K562 (cell line): Measurements from ENCODE around the gene SERPIND1. TPM values are rescaled to one million over a fixed set of nuclear protein-coding genes. Genes with fewer than 3 reads are reported as not detected.
A peak's percentile ranks its signal among the peaks of the same experiment; 100 is the strongest.

Experiments used
- E2F3 ChIP-seq: fragments of 250-450 bp; sonication (Bioruptor Pico); IDR thresholded peaks from 2 replicates; pipeline ENCODE4 v1.4.0; 2020; ENCODE audit warnings: mild to moderate bottlenecking
- ETV1 ChIP-seq: fragments of 450-650 bp; conservative IDR thresholded peaks from 2 replicates; pipeline ENCODE4 v1.6.1; 2016; ENCODE audit warnings: missing genetic modification characterization, control low read depth, low read depth, missing compliant biosample characterization
- HDAC2 ChIP-seq: fragments of 450-650 bp; IDR thresholded peaks from 2 replicates; pipeline ENCODE4 v1.6.1; 2016; ENCODE audit warnings: mild to moderate bottlenecking
- HDAC3 ChIP-seq: fragments of 450-650 bp; IDR thresholded peaks from 2 replicates; pipeline ENCODE4 v1.6.1; 2018; ENCODE audit warnings: borderline replicate concordance, mild to moderate bottlenecking, moderate library complexity; ENCODE audit not compliant: partially characterized antibody
- NELFE ChIP-seq: IDR thresholded peaks from 2 replicates; pipeline ENCODE4 v1.6.1; 2011; ENCODE audit warnings: mild to moderate bottlenecking; ENCODE audit not compliant: insufficient read depth, insufficient read length
- NFRKB ChIP-seq: fragments of 450-650 bp; IDR thresholded peaks from 2 replicates; pipeline ENCODE4 v1.6.1; 2016; ENCODE audit warnings: low read depth
- PML ChIP-seq: IDR thresholded peaks from 2 replicates; pipeline ENCODE4 v1.6.1; 2012; ENCODE audit warnings: low read length, inconsistent platforms
- POLR3A ChIP-seq: IDR thresholded peaks from 2 replicates; pipeline ENCODE4 v1.6.1; 2011; ENCODE audit warnings: borderline replicate concordance, mild to moderate bottlenecking, moderate library complexity; ENCODE audit not compliant: insufficient read length, insufficient read depth; ENCODE audit errors: extremely low read depth
- PYGO2 ChIP-seq: fragments of 450-650 bp; IDR thresholded peaks from 2 replicates; pipeline ENCODE4 v1.6.1; 2016; ENCODE audit warnings: mild to moderate bottlenecking, missing genetic modification characterization, moderate library complexity, missing compliant biosample characterization
- SNIP1 ChIP-seq: fragments of 450-650 bp; IDR thresholded peaks from 2 replicates; pipeline ENCODE4 v1.7.1; 2017; ENCODE audit warnings: low read depth, mild to moderate bottlenecking
- YBX1 ChIP-seq: fragments of 450-650 bp; IDR thresholded peaks from 2 replicates; pipeline ENCODE4 v1.7.1; 2016; ENCODE audit warnings: mild to moderate bottlenecking
- ZNF134 ChIP-seq: fragments of 250-450 bp; sonication (Bioruptor Pico); conservative IDR thresholded peaks from 2 replicates; pipeline ENCODE4 v1.4.0; 2020
- ZNF140 ChIP-seq: fragments of 250-450 bp; sonication (Bioruptor Pico); IDR thresholded peaks from 2 replicates; pipeline ENCODE4 v1.8.0; 2021; ENCODE audit warnings: moderate library complexity, mild to moderate bottlenecking, inconsistent platforms
- ZNF561 ChIP-seq: fragments of 450-650 bp; formaldehyde crosslinking; conservative IDR thresholded peaks from 2 replicates; pipeline ENCODE4 v1.4.0; 2020; ENCODE audit warnings: mild to moderate bottlenecking, moderate library complexity
- ZNF79 ChIP-seq: fragments of 250-450 bp; sonication (Bioruptor Pico); IDR thresholded peaks from 2 replicates; pipeline ENCODE4 v1.4.0; 2020; ENCODE audit warnings: low read depth, mild to moderate bottlenecking, moderate library complexity
- polyA plus RNA-seq, 8 experiments: library from polyadenylated mRNA; depleted of rRNA in 4 of 8; stranded (reverse) in 5 of 8; unstranded in 3 of 8; fragments of >200 nt; fragmentation: Nextera tagmentation in 2 of 8; fragmentation: Illumina TruSeq in 1 of 8; extraction: Ambion mirVana in 2 of 8; extraction: Trizol in 1 of 8; gene quantifications; 2 replicates each; pipeline versions ENCODE4 v1.2.1 to v1.2.3, GENCODE V29; 2011 to 2014; ENCODE audit warnings: inconsistent platforms in 1 of 8, missing spikeins in 1 of 8
- total RNA-seq, 7 experiments: library from RNA; depleted of rRNA in 6 of 7; stranded (reverse); fragments of >200 nt in 6 of 7; fragmentation: Illumina TruSeq in 2 of 7; extraction: Trizol in 2 of 7; gene quantifications; 2 replicates each; pipeline versions ENCODE4 v1.2.1 to v1.2.3, GENCODE V29; 2011 to 2021; ENCODE audit warnings: low replicate concordance in 1 of 7
- TF ChIP-seq, protein P1 (sequence below), 2 experiments: fragments of 450-650 bp in 1 of 2; sonication (generic) in 1 of 2; formaldehyde crosslinking; conservative IDR thresholded peaks; 2 replicates each; pipeline versions ENCODE4 v1.4.0 to v1.8.1; 2020 to 2022; ENCODE audit warnings: mild to moderate bottlenecking in 1 of 2, missing genetic modification reagents in 1 of 2
- TF ChIP-seq, protein P2 (sequence below): sonication (generic); formaldehyde crosslinking; IDR thresholded peaks from 2 replicates; pipeline ENCODE4 v1.8.1; 2023; ENCODE audit warnings: mild to moderate bottlenecking, missing genetic modification reagents
- TF ChIP-seq, protein P3 (sequence below): fragments of 250-450 bp; sonication (Bioruptor Pico); IDR thresholded peaks from 2 replicates; pipeline ENCODE4 v1.9.0; 2021; ENCODE audit warnings: mild to moderate bottlenecking
- TF ChIP-seq, protein P4 (sequence below), 3 experiments: IDR thresholded peaks in 2 of 3; conservative IDR thresholded peaks in 1 of 3; 2 replicates each; pipeline ENCODE4 v1.5.1; 2011 to 2012; ENCODE audit warnings: low read length in 3 of 3, mild to moderate bottlenecking in 3 of 3, control low read depth in 2 of 3, improper control_type of control experiment in 1 of 3, inconsistent platforms in 1 of 3, low read depth in 1 of 3, mixed read lengths in 1 of 3, moderate library complexity in 1 of 3; ENCODE audit not compliant: insufficient read depth in 2 of 3
- TF ChIP-seq, protein P5 (sequence below): fragments of 250-450 bp; sonication (Bioruptor Pico); IDR thresholded peaks from 2 replicates; pipeline ENCODE4 v1.8.0; 2022; ENCODE audit warnings: moderate library complexity, mild to moderate bottlenecking, inconsistent platforms

SERPIND1 gene
- total and polyA plus RNA-seq, 9 of the 15 experiments (the other 6 are each of a cell fraction or from before 2014, with no cell fraction given) = 0.04 to 0.11 (median 0.09) TPM; not detected in 6

DNA sequence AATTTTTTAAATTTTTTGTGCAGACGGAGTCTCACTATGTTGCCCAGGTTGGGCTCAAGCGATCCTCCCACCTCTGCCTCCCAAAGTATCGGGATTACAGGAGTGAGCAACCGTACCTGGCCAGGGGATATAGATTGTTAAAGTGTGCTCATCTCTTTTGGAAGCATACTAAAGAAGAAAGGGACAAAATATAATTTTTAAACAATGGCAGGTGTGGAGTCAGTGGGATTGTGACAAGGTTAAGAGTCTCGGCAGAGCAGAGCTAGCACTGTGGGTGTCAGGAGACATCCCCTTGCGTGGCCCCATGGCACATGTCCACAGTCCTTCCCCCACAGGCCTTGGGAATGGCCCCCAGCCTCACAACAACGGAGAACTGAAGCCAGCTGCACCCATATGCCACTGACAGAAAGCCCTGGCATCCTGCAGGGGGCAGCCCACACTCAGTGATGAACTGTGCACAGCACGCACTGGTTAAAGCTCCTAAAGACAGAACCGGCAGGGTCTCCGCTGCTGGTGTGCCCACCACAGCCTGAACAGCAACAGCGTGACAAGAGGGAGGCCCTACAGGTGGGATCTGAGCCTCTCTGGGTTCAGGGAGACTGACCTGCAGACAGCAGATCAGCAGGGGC, 29.9 kb downstream of the SERPIND1 start (continued):
- TF ChIP-seq, protein P1, sequence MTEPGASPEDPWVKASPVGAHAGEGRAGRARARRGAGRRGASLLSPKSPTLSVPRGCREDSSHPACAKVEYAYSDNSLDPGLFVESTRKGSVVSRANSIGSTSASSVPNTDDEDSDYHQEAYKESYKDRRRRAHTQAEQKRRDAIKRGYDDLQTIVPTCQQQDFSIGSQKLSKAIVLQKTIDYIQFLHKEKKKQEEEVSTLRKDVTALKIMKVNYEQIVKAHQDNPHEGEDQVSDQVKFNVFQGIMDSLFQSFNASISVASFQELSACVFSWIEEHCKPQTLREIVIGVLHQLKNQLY (CRISPR knock-in tag; conservative IDR thresholded peaks at IDR 0.05) = peak in 1 of 2 experiments; percentile 75; a peak in 1 of 4 replicates
- TF ChIP-seq ZNF134 (CRISPR knock-in tag) (no peak), NFRKB (no peak), E2F3 (CRISPR knock-in tag) (no peak), SNIP1 (no peak), YBX1 (no peak), ETV1 (tag) (no peak), ZNF140 (CRISPR knock-in tag) (no peak), POLR3A (no peak), ZNF79 (no peak), NELFE (no peak), PYGO2 (no peak), PML (0 out of 2 replicates have a peak, but pooled peaks have one; percentile 28), HDAC2 (no peak), ZNF561 (CRISPR knock-in tag) (no peak), HDAC3 (no peak)
- TF ChIP-seq, protein P2, sequence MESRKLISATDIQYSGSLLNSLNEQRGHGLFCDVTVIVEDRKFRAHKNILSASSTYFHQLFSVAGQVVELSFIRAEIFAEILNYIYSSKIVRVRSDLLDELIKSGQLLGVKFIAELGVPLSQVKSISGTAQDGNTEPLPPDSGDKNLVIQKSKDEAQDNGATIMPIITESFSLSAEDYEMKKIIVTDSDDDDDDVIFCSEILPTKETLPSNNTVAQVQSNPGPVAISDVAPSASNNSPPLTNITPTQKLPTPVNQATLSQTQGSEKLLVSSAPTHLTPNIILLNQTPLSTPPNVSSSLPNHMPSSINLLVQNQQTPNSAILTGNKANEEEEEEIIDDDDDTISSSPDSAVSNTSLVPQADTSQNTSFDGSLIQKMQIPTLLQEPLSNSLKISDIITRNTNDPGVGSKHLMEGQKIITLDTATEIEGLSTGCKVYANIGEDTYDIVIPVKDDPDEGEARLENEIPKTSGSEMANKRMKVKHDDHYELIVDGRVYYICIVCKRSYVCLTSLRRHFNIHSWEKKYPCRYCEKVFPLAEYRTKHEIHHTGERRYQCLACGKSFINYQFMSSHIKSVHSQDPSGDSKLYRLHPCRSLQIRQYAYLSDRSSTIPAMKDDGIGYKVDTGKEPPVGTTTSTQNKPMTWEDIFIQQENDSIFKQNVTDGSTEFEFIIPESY = no peak
- TF ChIP-seq, protein P3, sequence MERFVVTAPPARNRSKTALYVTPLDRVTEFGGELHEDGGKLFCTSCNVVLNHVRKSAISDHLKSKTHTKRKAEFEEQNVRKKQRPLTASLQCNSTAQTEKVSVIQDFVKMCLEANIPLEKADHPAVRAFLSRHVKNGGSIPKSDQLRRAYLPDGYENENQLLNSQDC (CRISPR knock-in tag) = no peak
- TF ChIP-seq, protein P4, sequence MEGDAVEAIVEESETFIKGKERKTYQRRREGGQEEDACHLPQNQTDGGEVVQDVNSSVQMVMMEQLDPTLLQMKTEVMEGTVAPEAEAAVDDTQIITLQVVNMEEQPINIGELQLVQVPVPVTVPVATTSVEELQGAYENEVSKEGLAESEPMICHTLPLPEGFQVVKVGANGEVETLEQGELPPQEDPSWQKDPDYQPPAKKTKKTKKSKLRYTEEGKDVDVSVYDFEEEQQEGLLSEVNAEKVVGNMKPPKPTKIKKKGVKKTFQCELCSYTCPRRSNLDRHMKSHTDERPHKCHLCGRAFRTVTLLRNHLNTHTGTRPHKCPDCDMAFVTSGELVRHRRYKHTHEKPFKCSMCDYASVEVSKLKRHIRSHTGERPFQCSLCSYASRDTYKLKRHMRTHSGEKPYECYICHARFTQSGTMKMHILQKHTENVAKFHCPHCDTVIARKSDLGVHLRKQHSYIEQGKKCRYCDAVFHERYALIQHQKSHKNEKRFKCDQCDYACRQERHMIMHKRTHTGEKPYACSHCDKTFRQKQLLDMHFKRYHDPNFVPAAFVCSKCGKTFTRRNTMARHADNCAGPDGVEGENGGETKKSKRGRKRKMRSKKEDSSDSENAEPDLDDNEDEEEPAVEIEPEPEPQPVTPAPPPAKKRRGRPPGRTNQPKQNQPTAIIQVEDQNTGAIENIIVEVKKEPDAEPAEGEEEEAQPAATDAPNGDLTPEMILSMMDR (IDR thresholded peaks at IDR 0.05 in 2 of 3, conservative IDR thresholded peaks at IDR 0.05 in 1 of 3; ENCODE audit: insufficient read depth in 2 of 3, low read depth in 1 of 3, low read length in 3 of 3) = peak; percentile 94 to 100 (median 98)
- TF ChIP-seq, protein P5, sequence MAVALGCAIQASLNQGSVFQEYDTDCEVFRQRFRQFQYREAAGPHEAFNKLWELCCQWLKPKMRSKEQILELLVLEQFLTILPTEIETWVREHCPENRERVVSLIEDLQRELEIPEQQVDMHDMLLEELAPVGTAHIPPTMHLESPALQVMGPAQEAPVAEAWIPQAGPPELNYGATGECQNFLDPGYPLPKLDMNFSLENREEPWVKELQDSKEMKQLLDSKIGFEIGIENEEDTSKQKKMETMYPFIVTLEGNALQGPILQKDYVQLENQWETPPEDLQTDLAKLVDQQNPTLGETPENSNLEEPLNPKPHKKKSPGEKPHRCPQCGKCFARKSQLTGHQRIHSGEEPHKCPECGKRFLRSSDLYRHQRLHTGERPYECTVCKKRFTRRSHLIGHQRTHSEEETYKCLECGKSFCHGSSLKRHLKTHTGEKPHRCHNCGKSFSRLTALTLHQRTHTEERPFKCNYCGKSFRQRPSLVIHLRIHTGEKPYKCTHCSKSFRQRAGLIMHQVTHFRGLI (CRISPR knock-in tag) = no peak
